UCSD-AML1 (cell line): Measurements from ENCODE around the gene CDH4.

ENCODE experiments used
- DNase-seq: peaks from one replicate; lab custom pipeline; 2025; ENCODE audit not compliant: unreplicated experiment; lab: John Stamatoyannopoulos, UW

Gene CDH4

GRCh38 chr20:61514018-61514365 lies 261.9 kb downstream of the CDH4 start:
- no peak for DNase-seq

- no peak for DNase-seq
Measured at GRCh38 chr20:61514396-61514795, 262.3 kb downstream of the CDH4 start.

GRCh38 chr20:61514805-61515505 lies 262.9 kb downstream of the CDH4 start:
- DNase-seq, result no peak

- DNase-seq, result no peak
Measured at GRCh38 chr20:61515922-61516321, 263.9 kb downstream of the CDH4 start.

- no peak for DNase-seq
Measured at GRCh38 chr20:61516346-61517208, 264.5 kb downstream of the CDH4 start.

GRCh38 chr20:61517419-61517818 lies 265.4 kb downstream of the CDH4 start:
- DNase-seq, result no peak

- no peak for DNase-seq
Measured at GRCh38 chr20:61518424-61518951, 266.4 kb downstream of the CDH4 start.

- DNase-seq, result no peak
Measured at GRCh38 chr20:61519488-61519887, 267.4 kb downstream of the CDH4 start.

- DNase-seq, result no peak
Measured at GRCh38 chr20:61520076-61520892, 268.2 kb downstream of the CDH4 start.

- no peak for DNase-seq
Measured at GRCh38 chr20:61520893-61521460, 268.9 kb downstream of the CDH4 start.

- DNase-seq, result no peak
Measured at GRCh38 chr20:61521687-61522420, 269.8 kb downstream of the CDH4 start.

GRCh38 chr20:61522498-61523090 lies 270.5 kb downstream of the CDH4 start:
- no peak for DNase-seq

GRCh38 chr20:61523145-61523544 lies 271.1 kb downstream of the CDH4 start:
- no peak for DNase-seq

- DNase-seq, result no peak
Measured at GRCh38 chr20:61524951-61525666, 273.0 kb downstream of the CDH4 start.

- DNase-seq, result no peak
Measured at GRCh38 chr20:61525781-61526431, 273.8 kb downstream of the CDH4 start.

- no peak for DNase-seq
Measured at GRCh38 chr20:61526907-61527306, 274.8 kb downstream of the CDH4 start.

- DNase-seq, result no peak
Measured at GRCh38 chr20:61527626-61528025, 275.6 kb downstream of the CDH4 start.

- no peak for DNase-seq
Measured at GRCh38 chr20:61528591-61528990, 276.5 kb downstream of the CDH4 start.

GRCh38 chr20:61529354-61529753 lies 277.3 kb downstream of the CDH4 start:
- DNase-seq, result no peak
